ENCODE results near the gene SH3GL3.

DNA sequence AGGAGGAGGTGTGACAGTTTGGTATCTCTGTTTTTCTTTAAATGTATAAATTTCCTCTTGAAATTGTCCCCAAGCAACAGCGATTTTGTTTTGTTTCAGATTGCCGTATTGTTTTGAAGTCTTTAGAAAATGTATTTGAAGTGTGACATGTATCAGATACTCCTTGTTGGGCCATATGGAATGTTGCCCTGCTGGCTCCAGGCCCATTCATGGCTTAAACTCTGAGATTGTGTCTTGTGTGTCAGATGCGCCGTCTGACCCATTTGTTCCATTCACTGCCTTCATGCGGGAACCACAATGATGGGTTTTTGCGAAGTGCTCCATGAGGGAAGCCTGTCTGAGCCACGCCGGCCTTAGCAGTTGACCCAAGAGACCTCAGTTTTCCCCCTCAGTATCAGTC lies 131.6 kb downstream of the SH3GL3 start:
- TF ChIP-seq EP300 (IDR thresholded peaks at IDR 0.05) (no peak), POLR2A (IDR thresholded peaks at IDR 0.05) (no peak)
- TF ChIP-seq, protein P1, sequence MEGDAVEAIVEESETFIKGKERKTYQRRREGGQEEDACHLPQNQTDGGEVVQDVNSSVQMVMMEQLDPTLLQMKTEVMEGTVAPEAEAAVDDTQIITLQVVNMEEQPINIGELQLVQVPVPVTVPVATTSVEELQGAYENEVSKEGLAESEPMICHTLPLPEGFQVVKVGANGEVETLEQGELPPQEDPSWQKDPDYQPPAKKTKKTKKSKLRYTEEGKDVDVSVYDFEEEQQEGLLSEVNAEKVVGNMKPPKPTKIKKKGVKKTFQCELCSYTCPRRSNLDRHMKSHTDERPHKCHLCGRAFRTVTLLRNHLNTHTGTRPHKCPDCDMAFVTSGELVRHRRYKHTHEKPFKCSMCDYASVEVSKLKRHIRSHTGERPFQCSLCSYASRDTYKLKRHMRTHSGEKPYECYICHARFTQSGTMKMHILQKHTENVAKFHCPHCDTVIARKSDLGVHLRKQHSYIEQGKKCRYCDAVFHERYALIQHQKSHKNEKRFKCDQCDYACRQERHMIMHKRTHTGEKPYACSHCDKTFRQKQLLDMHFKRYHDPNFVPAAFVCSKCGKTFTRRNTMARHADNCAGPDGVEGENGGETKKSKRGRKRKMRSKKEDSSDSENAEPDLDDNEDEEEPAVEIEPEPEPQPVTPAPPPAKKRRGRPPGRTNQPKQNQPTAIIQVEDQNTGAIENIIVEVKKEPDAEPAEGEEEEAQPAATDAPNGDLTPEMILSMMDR (IDR thresholded peaks at IDR 0.05): no peak
